NCI-H1417 treated with DMSO at 0.1 percent for 48 hours (cell line): Measurements from ENCODE around the gene BTBD19.
A peak's percentile ranks its signal among the peaks of the same experiment; 100 is the strongest.
"Not testable (repeated sequence)": the region's sequence is repeated elsewhere in the genome, so short reads cannot be mapped to it uniquely, and the experiment has no call there.

Experiments used
- DNase-seq: peaks from one replicate; lab custom pipeline; 2025; lab: John Stamatoyannopoulos, UW

Gene BTBD19

GRCh38 chr1:44787506-44787905 is 20.8 kb upstream of the BTBD19 start:
- DNase-seq, result no peak

GRCh38 chr1:44788120-44788860 is 20.0 kb upstream of the BTBD19 start, which contains the start of gene BEST4:
TSS of gene BEST4 (minus strand) at chr1:44788170. CDS start at chr1:44787705, 465 bp downstream.
- no peak for DNase-seq

- no peak for DNase-seq
Observed at GRCh38 chr1:44790968-44791801, 17.1 kb upstream of the BTBD19 start.

- DNase-seq, result no peak
Observed at GRCh38 chr1:44792736-44793502, 15.4 kb upstream of the BTBD19 start.

GRCh38 chr1:44797886-44798285 is 10.4 kb upstream of the BTBD19 start:
- DNase-seq, result not testable (repeated sequence)

- peak; percentile 25 for DNase-seq
Observed at GRCh38 chr1:44798481-44799365, 9.6 kb upstream of the BTBD19 start.

- peak; percentile 90 for DNase-seq
Observed at GRCh38 chr1:44799770-44800584, 8.3 kb upstream of the BTBD19 start, which contains the start of gene PLK3. TSS of gene PLK3 (plus strand) at chr1:44800377. CDS start at chr1:44800464, 87 bp downstream.

GRCh38 chr1:44801491-44802305 is 6.6 kb upstream of the BTBD19 start:
- DNase-seq, result no peak

- DNase-seq, result no peak
Observed at GRCh38 chr1:44802306-44803061, 5.8 kb upstream of the BTBD19 start.

- no peak for DNase-seq
Observed at GRCh38 chr1:44803062-44803311, 5.3 kb upstream of the BTBD19 start.

- DNase-seq, result no peak
Observed at GRCh38 chr1:44803312-44804095, 4.8 kb upstream of the BTBD19 start.

GRCh38 chr1:44805311-44806024 is 2.9 kb upstream of the BTBD19 start:
- DNase-seq, result no peak

- no peak for DNase-seq
Observed at GRCh38 chr1:44806025-44806703, 2.2 kb upstream of the BTBD19 start.

- no peak for DNase-seq
Observed at GRCh38 chr1:44806704-44807363, 1.5 kb upstream of the BTBD19 start, which contains the start of gene DYNLT4. TSS of gene DYNLT4 (minus strand) at chr1:44807351. CDS start at chr1:44806668, 683 bp downstream.

- DNase-seq, result peak; percentile 28
Observed at GRCh38 chr1:44807364-44808062, 810 bp upstream of the BTBD19 start.
